ENCODE results near the gene TUSC2.

The TUSC2 gene

DNA sequence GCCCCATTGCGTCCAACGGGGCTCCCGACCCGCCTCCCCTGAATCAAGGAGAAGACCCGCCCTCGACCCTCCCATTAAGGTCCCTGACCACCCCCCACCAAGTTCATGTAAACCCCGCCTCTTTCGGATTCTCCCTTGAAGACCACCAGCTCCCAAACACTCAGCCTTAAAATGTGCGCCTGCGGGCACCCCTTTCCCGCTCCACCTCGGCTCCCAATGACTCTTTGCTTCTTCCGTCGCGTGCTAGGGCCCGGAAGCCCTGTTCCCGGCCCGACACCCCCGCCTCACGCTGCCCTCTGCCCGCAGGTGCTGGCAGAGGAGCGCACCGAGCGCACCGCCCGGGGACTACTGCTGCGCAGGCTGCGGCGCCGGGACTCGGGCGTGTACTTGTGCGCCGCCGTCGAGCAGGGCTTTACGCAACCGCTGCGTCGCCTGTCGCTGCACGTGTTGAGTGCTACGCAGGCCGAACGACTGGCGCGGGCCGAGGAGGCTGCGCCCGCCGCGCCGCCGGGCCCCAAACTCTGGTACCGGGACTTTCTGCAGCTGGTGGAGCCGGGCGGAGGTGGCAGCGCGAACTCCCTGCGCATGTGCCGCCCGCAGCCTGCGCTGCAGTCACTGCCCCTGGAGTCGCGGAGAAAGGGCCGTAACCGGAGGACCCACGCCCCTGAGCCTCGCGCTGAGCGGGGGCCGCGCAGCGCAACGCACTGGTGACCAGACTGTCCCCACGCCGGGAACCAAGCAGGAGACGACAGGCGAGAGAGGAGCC, 51.8 kb downstream of the TUSC2 start:
- in situ Hi-C loops (cut with MboI; ENCODE audit: low sequenced_read_pairs): no loop called here

DNA sequence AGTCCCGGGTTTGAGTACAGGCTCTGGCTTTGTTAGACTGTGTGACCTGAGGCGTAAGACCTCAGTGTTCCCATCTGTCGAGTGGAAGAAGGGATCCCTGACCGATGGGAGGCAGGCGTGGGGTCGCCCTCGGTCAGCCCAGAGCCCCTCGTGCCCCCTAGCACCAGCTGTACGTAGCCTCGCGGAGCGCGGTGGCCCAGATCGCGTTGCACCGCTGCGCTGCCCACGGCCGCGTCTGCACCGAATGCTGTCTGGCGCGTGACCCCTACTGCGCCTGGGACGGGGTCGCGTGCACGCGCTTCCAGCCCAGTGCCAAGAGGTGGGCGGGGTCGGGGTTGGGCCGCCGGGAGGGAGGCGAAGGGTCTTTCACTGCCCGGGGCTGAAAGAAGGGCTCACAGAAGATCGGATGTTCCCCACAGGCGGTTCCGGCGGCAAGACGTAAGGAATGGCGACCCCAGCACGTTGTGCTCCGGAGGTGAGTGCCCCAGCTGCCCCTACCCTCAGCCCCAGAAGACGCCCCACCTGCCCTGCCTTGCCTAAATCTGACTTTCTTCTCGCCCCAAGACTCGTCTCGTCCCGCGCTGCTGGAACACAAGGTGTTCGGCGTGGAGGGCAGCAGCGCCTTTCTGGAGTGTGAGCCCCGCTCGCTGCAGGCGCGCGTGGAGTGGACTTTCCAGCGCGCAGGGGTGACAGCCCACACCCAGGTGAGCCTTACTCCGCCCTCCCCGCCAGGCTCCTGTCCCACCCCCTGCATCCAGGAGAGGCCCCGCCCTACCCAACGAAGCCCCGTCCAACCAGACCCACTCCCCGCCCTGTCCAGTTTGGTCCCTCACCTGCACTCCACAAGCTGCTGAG, 52.7 kb downstream of the TUSC2 start:
- in situ Hi-C loops (cut with MboI; ENCODE audit: low sequenced_read_pairs): no loop called here

All from HL-60/S4 treated with phorbol 12-myristate 13-acetate at 8.2 ng/mL for 4 days and 3 days (cell line).